HepG2 (cell line): ENCODE results near the gene PPARA. TPM values are rescaled to one million over a fixed set of nuclear protein-coding genes. Genes with fewer than 3 reads are reported as not detected.
A peak's percentile ranks its signal among the peaks of the same experiment; 100 is the strongest.

ENCODE experiments used
- FOXA3 ChIP-seq: IDR thresholded peaks from 2 replicates; pipeline ENCODE4 v1.6.1; 2016; ENCODE audit warnings: missing genetic modification reagents, missing compliant biosample characterization
- GPN1 ChIP-seq: sonication (generic); formaldehyde crosslinking; IDR thresholded peaks from 2 replicates; pipeline ENCODE4 v1.5.1; 2020; ENCODE audit warnings: missing genetic modification reagents, borderline replicate concordance
- KMT2B ChIP-seq: IDR thresholded peaks from 2 replicates; pipeline ENCODE4 v1.6.1; 2016; ENCODE audit warnings: missing genetic modification reagents, missing compliant biosample characterization
- MAFF ChIP-seq: IDR thresholded peaks from 2 replicates; pipeline ENCODE4 v1.6.1; 2011; ENCODE audit warnings: low read depth, low read length, improper control_type of control experiment
- RCOR2 ChIP-seq: IDR thresholded peaks from 2 replicates; pipeline ENCODE4 v1.6.1; 2016; ENCODE audit warnings: missing biosample characterization, missing genetic modification reagents
- TFE3 ChIP-seq: IDR thresholded peaks from 2 replicates; pipeline ENCODE4 v1.6.1; 2016
- ZNF207 ChIP-seq: fragments of 450-650 bp; IDR thresholded peaks from 2 replicates; pipeline ENCODE4 v1.6.1; 2016; ENCODE audit warnings: antibody characterized with exemption, borderline replicate concordance
- ZNF264 ChIP-seq: sonication (generic); formaldehyde crosslinking; IDR thresholded peaks from 2 replicates; pipeline ENCODE4 v1.4.0; 2020; ENCODE audit warnings: missing genetic modification reagents
- ZNF512B ChIP-seq: sonication (generic); formaldehyde crosslinking; IDR thresholded peaks from 2 replicates; pipeline ENCODE4 v1.5.1; 2020; ENCODE audit warnings: missing genetic modification reagents, mild to moderate bottlenecking, borderline replicate concordance
- ZNF646 ChIP-seq: sonication (generic); formaldehyde crosslinking; IDR thresholded peaks from 2 replicates; pipeline ENCODE4 v1.9.0; 2021; ENCODE audit warnings: mild to moderate bottlenecking, missing genetic modification reagents
- ZNF790 ChIP-seq: sonication (generic); formaldehyde crosslinking; IDR thresholded peaks from 2 replicates; pipeline ENCODE4 v1.8.0; 2022; ENCODE audit warnings: missing genetic modification reagents, mild to moderate bottlenecking, borderline replicate concordance
- polyA plus RNA-seq, 8 experiments: library from polyadenylated mRNA; depleted of rRNA in 3 of 8; stranded (reverse) in 7 of 8; unstranded in 1 of 8; fragments of >200 nt; fragmentation: Illumina TruSeq in 4 of 8; extraction: Trizol in 4 of 8; gene quantifications; 2 replicates each; pipeline versions ENCODE4 v1.2.1 to v1.2.3, GENCODE V29; 2011 to 2016; ENCODE audit warnings: low read depth in 4 of 8, missing spikeins in 1 of 8, mixed read lengths in 1 of 8; ENCODE audit not compliant: insufficient read depth in 1 of 8
- total RNA-seq, 5 experiments: library from RNA; depleted of rRNA; stranded (reverse); fragments of >200 nt; fragmentation: Illumina TruSeq; extraction: Trizol; gene quantifications; 2 replicates each; pipeline ENCODE4 v1.2.3, GENCODE V29; 2016; ENCODE audit warnings: low read depth in 1 of 5
- TF ChIP-seq, protein P1 (sequence below): sonication (generic); formaldehyde crosslinking; IDR thresholded peaks from 2 replicates; pipeline ENCODE4 v1.8.0; 2022; ENCODE audit warnings: missing genetic modification reagents, mild to moderate bottlenecking, inconsistent platforms, borderline replicate concordance
- TF ChIP-seq, protein P2 (sequence below): sonication (generic); formaldehyde crosslinking; conservative IDR thresholded peaks from 2 replicates; pipeline ENCODE4 v1.4.0; 2020; ENCODE audit warnings: missing genetic modification reagents

The PPARA gene
- total and polyA plus RNA-seq, 2 of the 13 experiments (the other 11 are each of a cell fraction or from before 2014, with no cell fraction given) = 18.2 to 24.7 TPM

DNA sequence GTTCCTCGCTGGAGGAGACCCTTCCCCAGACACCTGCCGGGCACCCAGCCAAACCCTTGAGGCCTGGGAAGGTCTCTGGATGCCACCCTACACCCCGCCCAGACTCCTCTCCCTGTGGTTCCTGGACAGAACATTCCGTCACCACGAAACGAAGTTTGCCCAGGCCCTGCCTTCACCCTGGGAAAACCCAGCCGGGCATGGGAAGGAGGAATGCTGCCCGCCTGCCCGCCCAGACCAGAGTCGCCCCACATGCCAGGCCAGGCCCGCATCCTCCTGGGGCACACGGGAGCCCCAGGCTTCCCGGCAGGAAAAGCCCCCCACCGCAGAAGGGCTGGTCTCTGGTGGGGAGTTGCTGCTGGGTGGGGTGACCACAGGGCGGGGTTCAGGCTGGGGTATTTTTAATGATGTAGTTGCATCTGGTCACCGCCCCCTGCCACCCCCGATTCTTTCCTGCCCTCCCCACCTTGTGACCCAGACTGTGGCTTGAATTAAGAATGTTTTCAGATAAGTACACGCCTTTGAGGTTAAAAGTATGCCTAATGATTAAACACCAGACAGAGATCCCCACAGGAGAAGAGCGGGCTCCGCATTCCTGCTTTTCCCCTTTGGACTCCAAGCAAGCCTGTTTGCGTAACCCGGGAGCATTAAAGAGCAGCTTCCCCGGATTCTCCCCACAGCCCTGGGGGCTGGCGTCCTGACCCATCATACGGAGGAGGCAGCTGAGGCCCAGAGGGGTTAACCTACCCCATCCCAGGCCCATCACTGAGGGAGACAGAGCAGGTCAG lies 44.6 kb upstream of the PPARA start (continued):
- TF ChIP-seq ZNF646 (CRISPR knock-in tag) = 0 out of 2 replicates have a peak, but pooled peaks have one; percentile 6
- TF ChIP-seq, protein P1, sequence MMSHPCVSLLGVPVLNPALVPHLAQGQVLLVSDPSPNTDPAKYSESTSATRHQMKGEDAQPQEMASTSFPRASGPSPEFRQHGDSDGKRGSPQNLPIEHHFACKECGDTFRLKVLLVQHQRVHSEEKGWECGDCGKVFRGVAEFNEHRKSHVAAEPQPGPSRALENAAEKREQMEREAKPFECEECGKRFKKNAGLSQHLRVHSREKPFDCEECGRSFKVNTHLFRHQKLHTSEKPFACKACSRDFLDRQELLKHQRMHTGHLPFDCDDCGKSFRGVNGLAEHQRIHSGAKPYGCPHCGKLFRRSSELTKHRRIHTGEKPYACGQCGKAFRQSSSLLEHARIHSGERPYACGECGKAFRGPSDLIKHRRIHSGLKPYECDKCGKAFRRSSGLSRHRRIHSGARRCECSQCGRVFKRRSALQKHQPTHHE (CRISPR knock-in tag) = no peak
- peak; percentile 34; the same call in 1 of the 2 replicates for TF ChIP-seq TFE3 (CRISPR knock-in tag)
- TF ChIP-seq GPN1 (CRISPR knock-in tag) = no peak
- TF ChIP-seq MAFF = no peak
- TF ChIP-seq KMT2B = no peak
- no peak for TF ChIP-seq ZNF512B (CRISPR knock-in tag)
- TF ChIP-seq FOXA3 (CRISPR knock-in tag) = peak; percentile 37; the same call in 1 of the 2 replicates
- TF ChIP-seq, protein P2, sequence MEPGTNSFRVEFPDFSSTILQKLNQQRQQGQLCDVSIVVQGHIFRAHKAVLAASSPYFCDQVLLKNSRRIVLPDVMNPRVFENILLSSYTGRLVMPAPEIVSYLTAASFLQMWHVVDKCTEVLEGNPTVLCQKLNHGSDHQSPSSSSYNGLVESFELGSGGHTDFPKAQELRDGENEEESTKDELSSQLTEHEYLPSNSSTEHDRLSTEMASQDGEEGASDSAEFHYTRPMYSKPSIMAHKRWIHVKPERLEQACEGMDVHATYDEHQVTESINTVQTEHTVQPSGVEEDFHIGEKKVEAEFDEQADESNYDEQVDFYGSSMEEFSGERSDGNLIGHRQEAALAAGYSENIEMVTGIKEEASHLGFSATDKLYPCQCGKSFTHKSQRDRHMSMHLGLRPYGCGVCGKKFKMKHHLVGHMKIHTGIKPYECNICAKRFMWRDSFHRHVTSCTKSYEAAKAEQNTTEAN (CRISPR knock-in tag) = 0 out of 2 replicates have a peak, but pooled peaks have one; percentile 41
- no peak for TF ChIP-seq ZNF207
- peak; percentile 72; the same call in 1 of the 2 replicates for TF ChIP-seq ZNF264
- TF ChIP-seq ZNF790 (CRISPR knock-in tag) = 0 out of 2 replicates have a peak, but pooled peaks have one; percentile 29
- TF ChIP-seq RCOR2 (CRISPR knock-in tag) = peak; percentile 26; the same call in 1 of the 2 replicates
